Nephron (organoid): ENCODE results near the gene SLC12A7.
A peak's percentile ranks its signal among the peaks of the same experiment; 100 is the strongest.
"Not testable (repeated sequence)": the region's sequence is repeated elsewhere in the genome, so short reads cannot be mapped to it uniquely, and the experiment has no call there.

Experiments used
- H3K27ac Mint-ChIP-seq, 3 experiments: 2 replicates each; pipeline ENCODE4 v1.8.0; 2020; ENCODE audit warnings: mixed read lengths in 3 of 3, mild to moderate bottlenecking in 2 of 3, moderate library complexity in 1 of 3
- H3K27me3 Mint-ChIP-seq: 2 replicates; pipeline ENCODE4 v1.8.0; 2021; ENCODE audit warnings: low read depth, mild to moderate bottlenecking, moderate library complexity, mixed read lengths
- H3K36me3 Mint-ChIP-seq: 2 replicates; pipeline ENCODE4 v1.8.0; 2020; ENCODE audit warnings: low read depth, mixed read lengths
- H3K4me1 Mint-ChIP-seq: 2 replicates; pipeline ENCODE4 v1.8.0; 2020; ENCODE audit warnings: mixed read lengths
- H3K4me3 Mint-ChIP-seq, 3 experiments: 2 replicates each; pipeline ENCODE4 v1.8.0; 2020; ENCODE audit warnings: mild to moderate bottlenecking in 3 of 3, mixed read lengths in 3 of 3, moderate library complexity in 2 of 3
- H3K9me3 Mint-ChIP-seq: 2 replicates; pipeline ENCODE4 v1.8.0; 2020; ENCODE audit warnings: mixed read lengths
- TF ChIP-seq, protein P1 (sequence below), 3 experiments: fragments of 200-600 bp; sonication (generic); IDR thresholded peaks; one replicate each; pipeline ENCODE4 v1.5.0; 2021; ENCODE audit warnings: antibody characterized with exemption in 3 of 3; ENCODE audit not compliant: unreplicated experiment in 3 of 3

SLC12A7 gene

DNA sequence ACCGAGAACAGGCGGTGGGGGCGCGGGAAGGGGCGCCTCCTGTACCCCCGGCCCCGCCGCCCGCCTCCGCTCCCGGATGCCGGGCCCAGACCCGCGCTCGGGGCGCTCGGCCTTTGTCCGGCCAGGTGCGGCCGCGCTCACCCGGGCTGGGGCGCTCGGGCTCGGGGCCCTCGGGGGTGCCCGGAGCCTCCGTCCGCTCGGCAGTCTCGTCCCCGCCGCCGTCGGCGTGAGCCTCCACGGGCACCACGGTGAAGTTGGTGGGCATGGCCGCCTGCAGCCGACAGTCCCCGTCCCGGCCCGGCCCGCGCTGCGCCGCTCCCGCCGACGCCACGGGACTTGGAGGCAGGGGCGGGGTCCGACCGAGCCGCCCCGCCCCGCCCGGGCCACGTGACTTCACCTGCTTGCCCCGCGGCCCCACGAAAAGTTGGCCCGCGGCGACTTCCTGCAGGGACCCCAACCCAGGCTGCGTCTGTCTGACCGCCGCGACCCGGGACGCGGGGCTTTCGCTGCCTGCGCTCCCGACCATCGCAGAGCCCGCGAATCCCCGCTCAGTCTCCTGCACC, at the start of gene SLC12A7:
Gene SLC12A7, minus strand, starts transcription at position 337 of the 563 bp plus-strand sequence. Its CDS starts 72 bp downstream, at position 265.
- peaks cover 43% of the 10 kb centered on the region for H3K4me1 Mint-ChIP-seq
- H3K27me3 Mint-ChIP-seq: peaks cover 9% of the 10 kb centered on the region
- TF ChIP-seq, protein P1, sequence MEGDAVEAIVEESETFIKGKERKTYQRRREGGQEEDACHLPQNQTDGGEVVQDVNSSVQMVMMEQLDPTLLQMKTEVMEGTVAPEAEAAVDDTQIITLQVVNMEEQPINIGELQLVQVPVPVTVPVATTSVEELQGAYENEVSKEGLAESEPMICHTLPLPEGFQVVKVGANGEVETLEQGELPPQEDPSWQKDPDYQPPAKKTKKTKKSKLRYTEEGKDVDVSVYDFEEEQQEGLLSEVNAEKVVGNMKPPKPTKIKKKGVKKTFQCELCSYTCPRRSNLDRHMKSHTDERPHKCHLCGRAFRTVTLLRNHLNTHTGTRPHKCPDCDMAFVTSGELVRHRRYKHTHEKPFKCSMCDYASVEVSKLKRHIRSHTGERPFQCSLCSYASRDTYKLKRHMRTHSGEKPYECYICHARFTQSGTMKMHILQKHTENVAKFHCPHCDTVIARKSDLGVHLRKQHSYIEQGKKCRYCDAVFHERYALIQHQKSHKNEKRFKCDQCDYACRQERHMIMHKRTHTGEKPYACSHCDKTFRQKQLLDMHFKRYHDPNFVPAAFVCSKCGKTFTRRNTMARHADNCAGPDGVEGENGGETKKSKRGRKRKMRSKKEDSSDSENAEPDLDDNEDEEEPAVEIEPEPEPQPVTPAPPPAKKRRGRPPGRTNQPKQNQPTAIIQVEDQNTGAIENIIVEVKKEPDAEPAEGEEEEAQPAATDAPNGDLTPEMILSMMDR (IDR thresholded peaks at IDR 0.05; ENCODE audit: unreplicated experiment in 3 of 3): no peak
- H3K9me3 Mint-ChIP-seq: no peaks in the 10 kb centered on the region
- H3K27ac Mint-ChIP-seq: peak within 1 kb of the TSS in 1 of 3 experiments; percentile 31
- H3K36me3 Mint-ChIP-seq: no peaks in the 10 kb centered on the region
- H3K4me3 Mint-ChIP-seq: peak within 1 kb of the TSS; percentile 87 to 92 (median 89)

DNA sequence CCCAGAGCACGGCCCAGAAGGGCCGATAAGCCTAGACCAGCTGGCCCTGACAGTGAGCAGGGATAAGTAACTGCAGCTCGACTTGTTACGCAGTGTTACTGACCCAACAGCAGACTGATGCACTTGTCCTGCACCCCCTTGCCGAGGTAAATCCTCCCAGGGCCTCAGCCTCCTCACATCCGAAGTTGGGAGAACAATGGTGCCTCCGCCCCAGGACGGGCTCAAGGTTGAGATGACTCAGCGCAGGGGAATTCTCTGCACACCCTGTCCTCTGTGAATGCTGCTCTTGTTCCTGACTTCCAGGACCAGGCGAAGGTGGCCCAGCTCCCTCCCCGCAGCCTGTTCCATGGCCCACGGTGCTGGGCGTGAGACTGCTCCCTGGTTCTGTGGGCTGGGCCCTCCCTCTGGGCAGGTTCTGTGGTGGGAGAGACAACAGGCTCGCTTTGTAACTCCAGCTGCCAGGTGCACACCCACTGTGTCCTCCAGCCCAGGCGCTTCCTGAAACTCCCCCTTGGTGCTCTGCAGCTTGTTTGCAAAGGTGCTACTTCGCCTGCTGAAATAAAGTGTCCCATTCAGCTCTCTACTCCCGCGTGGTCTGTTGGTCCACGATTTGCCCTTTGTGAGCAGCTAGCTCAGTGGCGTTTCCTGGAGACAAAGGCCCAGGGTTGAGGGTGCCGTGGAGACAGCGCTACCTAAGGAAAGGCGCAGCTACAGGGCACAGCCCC, 49.4 kb upstream of the SLC12A7 start:
- Mint-ChIP-seq H3K36me3 (peaks cover 9% of the 10 kb centered on the region), H3K9me3 (peaks cover 8% of the 10 kb centered on the region), H3K27ac (no peak overlapping the region), H3K4me1 (peaks cover 14% of the 10 kb centered on the region), H3K4me3 (no peak overlapping the region), H3K27me3 (peaks cover 63% of the 10 kb centered on the region)
- TF ChIP-seq, protein P1 (IDR thresholded peaks at IDR 0.05; ENCODE audit: unreplicated experiment in 3 of 3): no peak

- Mint-ChIP-seq H3K4me3 (no peak overlapping the region), H3K27ac (no peak overlapping the region), H3K36me3 (peaks cover 9% of the 10 kb centered on the region), H3K4me1 (peaks cover 13% of the 10 kb centered on the region), H3K27me3 (peaks cover 58% of the 10 kb centered on the region), H3K9me3 (peaks cover 8% of the 10 kb centered on the region)
- TF ChIP-seq, protein P1 (IDR thresholded peaks at IDR 0.05; ENCODE audit: unreplicated experiment in 3 of 3): no peak
Observed at GRCh38 chr5:1159774-1160406, 48.0 kb upstream of the SLC12A7 start.

DNA sequence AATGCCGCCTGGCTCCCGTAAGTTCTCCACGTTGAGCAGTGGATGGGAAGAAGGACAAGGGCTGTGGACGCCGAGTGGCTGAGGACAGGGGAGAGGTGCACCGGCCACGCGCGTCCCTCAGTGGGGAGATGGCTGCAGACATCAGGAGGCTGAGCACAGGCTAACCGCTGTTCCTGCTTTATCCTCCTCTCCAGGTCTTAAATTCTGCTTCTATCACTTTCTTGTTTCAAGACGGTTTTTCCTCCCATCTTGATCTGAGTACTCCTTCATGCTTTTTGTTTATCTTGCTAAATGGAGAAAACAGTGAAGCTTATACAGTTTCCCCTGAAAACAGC, 47.4 kb upstream of the SLC12A7 start:
- H3K4me3 Mint-ChIP-seq: no peak overlapping the region
- peaks cover 58% of the 10 kb centered on the region for H3K27me3 Mint-ChIP-seq
- TF ChIP-seq, protein P1 (IDR thresholded peaks at IDR 0.05; ENCODE audit: unreplicated experiment in 3 of 3): no peak
- peaks cover 8% of the 10 kb centered on the region for H3K9me3 Mint-ChIP-seq
- no peak overlapping the region for H3K27ac Mint-ChIP-seq
- peaks cover 9% of the 10 kb centered on the region for H3K36me3 Mint-ChIP-seq
- H3K4me1 Mint-ChIP-seq: peaks cover 10% of the 10 kb centered on the region

GRCh38 chr5:1158647-1159340, 46.9 kb upstream of the SLC12A7 start:
- Mint-ChIP-seq H3K27me3 (peaks cover 60% of the 10 kb centered on the region), H3K36me3 (peaks cover 9% of the 10 kb centered on the region), H3K27ac (no peak overlapping the region), H3K4me3 (peak overlapping the region in 2 of 3 experiments; percentile 35 to 38), H3K9me3 (peaks cover 10% of the 10 kb centered on the region), H3K4me1 (peaks cover 11% of the 10 kb centered on the region)
- TF ChIP-seq, protein P1 (IDR thresholded peaks at IDR 0.05; ENCODE audit: unreplicated experiment in 3 of 3): no peak

DNA sequence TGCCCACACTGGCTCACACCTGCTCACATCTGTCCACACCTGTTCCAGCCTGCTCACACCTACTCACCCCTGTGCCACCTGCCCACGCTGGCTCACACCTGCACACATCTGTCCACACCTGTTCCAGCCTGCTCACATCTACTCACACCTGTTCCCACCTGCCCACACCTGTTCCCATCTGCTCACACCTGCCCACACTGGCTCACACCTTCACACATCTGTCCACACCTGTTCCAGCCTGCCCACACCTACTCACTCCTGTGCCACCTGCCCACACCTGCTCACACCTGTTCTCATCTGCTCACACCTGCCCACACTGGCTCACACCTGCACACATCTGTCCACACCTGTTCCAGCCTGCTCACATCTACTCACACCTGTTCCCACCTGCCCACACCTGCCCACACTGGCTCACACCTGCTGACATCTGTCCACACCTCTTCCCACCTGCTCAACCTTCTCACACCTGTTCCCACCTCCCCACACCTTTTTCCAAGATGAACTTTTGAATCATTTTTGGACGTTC, 45.7 kb upstream of the SLC12A7 start:
- peaks cover 10% of the 10 kb centered on the region for H3K9me3 Mint-ChIP-seq
- peaks cover 16% of the 10 kb centered on the region for H3K4me1 Mint-ChIP-seq

More for the DNA sequence above, 45.7 kb upstream of the SLC12A7 start:
- H3K36me3 Mint-ChIP-seq, H3K27ac Mint-ChIP-seq: not testable (repeated sequence)
- H3K27me3 Mint-ChIP-seq: peaks cover 67% of the 10 kb centered on the region
- H3K4me3 Mint-ChIP-seq: peak overlapping the region; percentile 38 to 62 (median 52)
